Hippocampal formation (tissue), 2 donors: ENCODE measurements around the gene PDIA4.
"Not testable (repeated sequence)": the region's sequence is repeated elsewhere in the genome, so short reads cannot be mapped to it uniquely, and the experiment has no call there.

Experiments
- DNase-seq, 2 donors: peaks; one replicate each; lab custom pipeline; 2025; lab: John Stamatoyannopoulos, UW

The PDIA4 gene

GRCh38 chr7:149003018-149003417 is 25.3 kb downstream of the PDIA4 start:
- no peak for DNase-seq

- DNase-seq = no peak
Observed at GRCh38 chr7:149002604-149003003, 25.7 kb downstream of the PDIA4 start.

- no peak for DNase-seq
Observed at GRCh38 chr7:149001427-149002068, 26.8 kb downstream of the PDIA4 start.

- DNase-seq = no peak
Observed at GRCh38 chr7:149000961-149001360, 27.3 kb downstream of the PDIA4 start.

GRCh38 chr7:148999192-148999591 is 29.1 kb downstream of the PDIA4 start:
- DNase-seq = no peak

- DNase-seq = no peak
Observed at GRCh38 chr7:148997497-148997896, 30.8 kb downstream of the PDIA4 start.

GRCh38 chr7:148994576-148994975 is 33.7 kb downstream of the PDIA4 start:
- no peak for DNase-seq

- no peak for DNase-seq
Observed at GRCh38 chr7:148993193-148993592, 35.1 kb downstream of the PDIA4 start.

- no peak for DNase-seq
Observed at GRCh38 chr7:148991536-148991935, 36.8 kb downstream of the PDIA4 start.

GRCh38 chr7:148987751-148988512 is 40.4 kb downstream of the PDIA4 start:
- DNase-seq = peak in 1 of 2 donors; percentile 72

GRCh38 chr7:148987010-148987750 is 41.1 kb downstream of the PDIA4 start:
- peak; percentile 67 to 86 for DNase-seq

GRCh38 chr7:148986742-148987009 is 41.6 kb downstream of the PDIA4 start:
- DNase-seq = no peak

GRCh38 chr7:148983200-148984146 is 44.8 kb downstream of the PDIA4 start:
- DNase-seq = peak; percentile 46 to 68

- no peak for DNase-seq
Observed at GRCh38 chr7:148982654-148983199, 45.6 kb downstream of the PDIA4 start.

- DNase-seq = no peak
Observed at GRCh38 chr7:148979827-148980226, 48.5 kb downstream of the PDIA4 start.

- DNase-seq = not testable (repeated sequence)
Observed at GRCh38 chr7:148979072-148979471, 49.2 kb downstream of the PDIA4 start.

- no peak for DNase-seq
Observed at GRCh38 chr7:148978091-148978490, 50.2 kb downstream of the PDIA4 start.

GRCh38 chr7:148975896-148976295 is 52.4 kb downstream of the PDIA4 start:
- DNase-seq = no peak

GRCh38 chr7:148973256-148973655 is 55.0 kb downstream of the PDIA4 start:
- no peak for DNase-seq

GRCh38 chr7:148972375-148972774 is 55.9 kb downstream of the PDIA4 start:
- DNase-seq = no peak

- DNase-seq = no peak
Observed at GRCh38 chr7:148967602-148968001, 60.7 kb downstream of the PDIA4 start.

GRCh38 chr7:148967032-148967372 is 61.3 kb downstream of the PDIA4 start:
- DNase-seq = no peak
